Keratinocyte (primary cell): ENCODE data around the gene TRIM14. TPM values are rescaled to one million over a fixed set of nuclear protein-coding genes. Genes with fewer than 3 reads are reported as not detected.

ENCODE experiments used
- DNase-seq: peaks from one replicate; pipeline ENCODE4 v3.0.0-alpha.2; 2011; ENCODE audit warnings: low read depth, missing footprints, low spot score
- FAIRE-seq: peaks from 2 replicates; lab custom pipeline; 2011; peaks lifted over from hg19 to GRCh38; lab: Jason Lieb, UNC
- H2AFZ ChIP-seq: 2 replicates; pipeline ENCODE4 v1.6.0; 2012; ENCODE audit warnings: low read length, control low read depth, inconsistent platforms; ENCODE audit not compliant: control insufficient read depth
- H3K27ac ChIP-seq: 2 replicates; pipeline ENCODE4 v1.5.1; 2011; ENCODE audit warnings: low read length; ENCODE audit not compliant: control insufficient read depth, insufficient read depth
- H3K27me3 ChIP-seq: 3 replicates; pipeline ENCODE4 v1.6.0; 2011; ENCODE audit warnings: low read length; ENCODE audit not compliant: control insufficient read depth, insufficient read depth; ENCODE audit errors: extremely low read depth
- H3K36me3 ChIP-seq, 2 experiments: 2 replicates in 1 of 2; 3 replicates in 1 of 2; pipeline ENCODE4 v1.5.1; 2011; ENCODE audit warnings: low read length in 2 of 2, mild to moderate bottlenecking in 1 of 2; ENCODE audit not compliant: control insufficient read depth in 2 of 2, insufficient read depth in 2 of 2; ENCODE audit errors: extremely low read depth in 1 of 2
- H3K4me1 ChIP-seq: 3 replicates; pipeline ENCODE4 v1.5.1; 2011; ENCODE audit warnings: low read length; ENCODE audit not compliant: control insufficient read depth, insufficient read depth; ENCODE audit errors: extremely low read depth
- H3K4me2 ChIP-seq: 3 replicates; pipeline ENCODE4 v1.6.0; 2011; ENCODE audit warnings: low read depth, low read length; ENCODE audit not compliant: control insufficient read depth, insufficient read depth; ENCODE audit errors: extremely low read depth
- H3K4me3 ChIP-seq, 3 experiments: fragments of 200-600 bp in 1 of 3; sonication (generic) in 1 of 3; 2 replicates in 2 of 3; 3 replicates in 1 of 3; pipeline ENCODE4 v1.5.1; 2011 to 2016; ENCODE audit warnings: low read length in 3 of 3, mild to moderate bottlenecking in 3 of 3, control low read depth in 2 of 3, inconsistent platforms in 1 of 3, low read depth in 1 of 3, mixed read lengths in 1 of 3, mixed run types in 1 of 3, moderate library complexity in 1 of 3; ENCODE audit not compliant: control insufficient read depth in 2 of 3, insufficient read depth in 2 of 3; ENCODE audit errors: extremely low read depth in 1 of 3
- H3K79me2 ChIP-seq: 2 replicates; pipeline ENCODE4 v1.6.0; 2012; ENCODE audit warnings: low read length; ENCODE audit not compliant: control insufficient read depth, insufficient read depth
- H3K9ac ChIP-seq: 3 replicates; pipeline ENCODE4 v1.6.0; 2011; ENCODE audit warnings: low read length; ENCODE audit not compliant: control insufficient read depth, insufficient read depth; ENCODE audit errors: extremely low read depth
- H3K9me1 ChIP-seq: 3 replicates; pipeline ENCODE4 v1.6.0; 2011; ENCODE audit warnings: low read length; ENCODE audit not compliant: control insufficient read depth, insufficient read depth; ENCODE audit errors: extremely low read depth
- H3K9me3 ChIP-seq: 2 replicates; pipeline ENCODE4 v1.5.1; 2012; ENCODE audit warnings: low read depth, low read length; ENCODE audit not compliant: control insufficient read depth
- H4K20me1 ChIP-seq: 3 replicates; pipeline ENCODE4 v1.6.0; 2011; ENCODE audit warnings: low read length; ENCODE audit not compliant: control insufficient read depth, insufficient read depth; ENCODE audit errors: extremely low read depth
- CTCF ChIP-seq, 3 experiments: IDR thresholded peaks in 1 of 3; conservative IDR thresholded peaks in 1 of 3; optimal IDR thresholded peaks in 1 of 3; 2 replicates in 2 of 3; 3 replicates in 1 of 3; pipeline versions ENCODE3 to v1.5.1; 2011; ENCODE audit warnings: low read length in 3 of 3, mild to moderate bottlenecking in 3 of 3, moderate library complexity in 2 of 3, control low read depth in 1 of 3, inconsistent platforms in 1 of 3; ENCODE audit not compliant: insufficient read depth in 2 of 3; ENCODE audit errors: extremely low read depth in 1 of 3
- EZH2 ChIP-seq: IDR thresholded peaks from one replicate; pipeline ENCODE4 v1.6.1; 2012; ENCODE audit warnings: inconsistent platforms, mild to moderate bottlenecking, low read length, moderate library complexity
- dilution Hi-C: fragments of 300-500 bp; cut with MboI; formaldehyde crosslinking; loops from one replicate; pipeline ENCODE4 v1.7.0; 2020; ENCODE audit warnings: low sequenced_read_pairs; ENCODE audit not compliant: extremely low pct_ligation_motif_present
- polyA plus RNA-seq, 5 experiments: library from polyadenylated mRNA; depleted of rRNA in 3 of 5; stranded (reverse) in 3 of 5; stranded (forward) in 1 of 5; unstranded in 1 of 5; fragments of >200 nt; gene quantifications; 1 replicate in 1 of 5; 2 replicates in 3 of 5; 3 replicates in 1 of 5; pipeline versions ENCODE4 v1.2.1 to v1.2.3, GENCODE V29; 2011 to 2012; ENCODE audit warnings: missing spikeins in 2 of 5, low read depth in 1 of 5, low replicate concordance in 1 of 5

Gene TRIM14
- polyA plus RNA-seq, 1 donor (not counting 4 experiments of a cell fraction or from before 2014, with no cell fraction given) = 22.1 TPM

GRCh38 chr9:98071737-98072136, 47.3 kb downstream of the TRIM14 start:
- Histone ChIP-seq H3K27ac (no peak overlapping the region), H3K4me2 (no peak overlapping the region)
- no peak for DNase-seq

GRCh38 chr9:98070704-98071103, 48.3 kb downstream of the TRIM14 start:
- Histone ChIP-seq H2AFZ (no peak overlapping the region), H3K36me3 (peaks cover 0 to 3% of the 10 kb centered on the region in 2 experiments), H3K9me3 (no peaks in the 10 kb centered on the region), H3K79me2 (peaks cover 16% of the 10 kb centered on the region), H3K9me1 (no peaks in the 10 kb centered on the region), H3K27me3 (no peaks in the 10 kb centered on the region), H4K20me1 (no peaks in the 10 kb centered on the region), H3K4me3 (no peak overlapping the region), H3K27ac (no peak overlapping the region), H3K4me1 (peaks cover 15% of the 10 kb centered on the region), H3K9ac (no peak overlapping the region), H3K4me2 (no peak overlapping the region)
- dilution Hi-C loops = no loop called here
- FAIRE-seq = no peak
- no peak for TF ChIP-seq EZH2
- TF ChIP-seq CTCF (optimal IDR thresholded peaks at IDR 0.05 in 1 of 3, IDR thresholded peaks at IDR 0.05 in 1 of 3, conservative IDR thresholded peaks at IDR 0.05 in 1 of 3; ENCODE audit: extremely low read depth in 1 of 3, insufficient read depth in 2 of 3, low read length in 3 of 3) = no peak
- no peak for DNase-seq

More at GRCh38 chr9:98071737-98072136, 47.3 kb downstream of the TRIM14 start:
- H3K27me3 ChIP-seq = no peaks in the 10 kb centered on the region
- no peaks in the 10 kb centered on the region for H3K9me3 ChIP-seq
- dilution Hi-C loops = no loop called here
- H2AFZ ChIP-seq = no peak overlapping the region
- no peak for TF ChIP-seq EZH2
- no peak for TF ChIP-seq CTCF (optimal IDR thresholded peaks at IDR 0.05 in 1 of 3, IDR thresholded peaks at IDR 0.05 in 1 of 3, conservative IDR thresholded peaks at IDR 0.05 in 1 of 3; ENCODE audit: extremely low read depth in 1 of 3, insufficient read depth in 2 of 3, low read length in 3 of 3)
- no peak overlapping the region for H3K9ac ChIP-seq
- H3K4me1 ChIP-seq = peaks cover 19% of the 10 kb centered on the region
- H4K20me1 ChIP-seq = no peaks in the 10 kb centered on the region
- H3K36me3 ChIP-seq = peaks cover 0 to 1% of the 10 kb centered on the region in 2 experiments
- H3K4me3 ChIP-seq = no peak overlapping the region
- H3K9me1 ChIP-seq = no peaks in the 10 kb centered on the region
- H3K79me2 ChIP-seq = peaks cover 16% of the 10 kb centered on the region
- no peak for FAIRE-seq
